IMR-90 (cell line): Measurements from ENCODE around the gene NANOS3. TPM values are rescaled to one million over a fixed set of nuclear protein-coding genes. Genes with fewer than 3 reads are reported as not detected.
A peak's percentile ranks its signal among the peaks of the same experiment; 100 is the strongest.

Experiments
- ATAC-seq: fragments of 200-7000 bp; cut with Tn5 transposase; 2 replicates; pipeline ENCODE4 v1.9.1; 2020; ENCODE audit warnings: low read depth, mild to moderate bottlenecking, moderate library complexity
- BruUV-seq: library from RNA; stranded (reverse); fragments of 400-500 nt; replicated peaks from 2 replicates; lab custom pipeline; 2021; lab: Mats Ljungman, UMichigan
- CTCF ChIA-PET: fragments of 300-600 bp; formaldehyde crosslinking; extraction: SDS; loops from one replicate; lab custom pipeline; 2021; ENCODE audit warnings: antibody characterized with exemption; lab: Yijun Ruan, JAX
- POLR2A ChIA-PET: fragments of 300-600 bp; sonication (Branson Sonifier 250); formaldehyde crosslinking; loops from one replicate; lab custom pipeline; 2022; ENCODE audit warnings: antibody characterized with exemption; ENCODE audit not compliant: unreplicated experiment; lab: Charles Lee
- DNase-seq: peaks from one replicate; pipeline ENCODE4 v3.0.0; 2013
- H2AFZ ChIP-seq: replicated peaks from 2 replicates; pipeline ENCODE3; 2013; ENCODE audit warnings: low read length, mild to moderate bottlenecking; ENCODE audit not compliant: poor library complexity
- H2AK5ac ChIP-seq: 2 replicates; pipeline ENCODE4 v1.6.1; 2013; ENCODE audit warnings: low read depth, low read length, inconsistent platforms
- H2AK9ac ChIP-seq: replicated peaks from 2 replicates; pipeline ENCODE3; 2013; ENCODE audit warnings: mild to moderate bottlenecking, low read depth, low read length, moderate library complexity; ENCODE audit not compliant: poor library complexity
- H2BK120ac ChIP-seq: 2 replicates; pipeline ENCODE4 v1.6.1; 2013; ENCODE audit warnings: low read depth, low read length, inconsistent platforms
- H2BK15ac ChIP-seq: 3 replicates; pipeline ENCODE4 v1.6.1; 2013; ENCODE audit warnings: low read depth, low read length, inconsistent platforms
- H2BK20ac ChIP-seq: 2 replicates; pipeline ENCODE4 v1.6.1; 2013; ENCODE audit warnings: low read depth, mild to moderate bottlenecking, inconsistent platforms, low read length, moderate library complexity
- H2BK5ac ChIP-seq: 2 replicates; pipeline ENCODE4 v1.6.1; 2013; ENCODE audit warnings: mild to moderate bottlenecking, low read depth, low read length, inconsistent platforms; ENCODE audit not compliant: poor library complexity, severe bottlenecking
- H3K14ac ChIP-seq: replicated peaks from 2 replicates; pipeline ENCODE4 v1.6.1; 2013; ENCODE audit warnings: low read depth, low read length, inconsistent platforms
- H3K18ac ChIP-seq: 2 replicates; pipeline ENCODE4 v1.6.1; 2013; ENCODE audit warnings: low read depth, low read length, control low read depth
- H3K23ac ChIP-seq: 2 replicates; pipeline ENCODE4 v1.6.1; 2013; ENCODE audit warnings: low read depth, low read length, inconsistent platforms
- H3K27ac ChIP-seq: 2 replicates; pipeline ENCODE4 v1.5.1; 2013; ENCODE audit warnings: mild to moderate bottlenecking, control low read depth, low read length; ENCODE audit not compliant: insufficient read depth
- H3K27me3 ChIP-seq: 2 replicates; pipeline ENCODE4 v1.6.1; 2013; ENCODE audit warnings: low read length; ENCODE audit not compliant: control insufficient read depth, insufficient read depth
- H3K36me3 ChIP-seq: 2 replicates; pipeline ENCODE4 v1.6.1; 2013; ENCODE audit warnings: low read length, mixed read lengths; ENCODE audit not compliant: control insufficient read depth, insufficient read depth
- H3K4ac ChIP-seq: 2 replicates; pipeline ENCODE4 v1.6.1; 2013; ENCODE audit warnings: low read depth, low read length, inconsistent platforms
- H3K4me1 ChIP-seq: 2 replicates; pipeline ENCODE4 v1.6.1; 2013; ENCODE audit warnings: low read length, mixed read lengths; ENCODE audit not compliant: control insufficient read depth, insufficient read depth
- H3K4me2 ChIP-seq: 2 replicates; pipeline ENCODE4 v1.6.1; 2013; ENCODE audit warnings: low read depth, mild to moderate bottlenecking, control low read depth, low read length, moderate library complexity
- H3K4me3 ChIP-seq: 2 replicates; pipeline ENCODE4 v1.5.1; 2013; ENCODE audit warnings: low read depth, mild to moderate bottlenecking, control low read depth, low read length, moderate library complexity; ENCODE audit not compliant: insufficient read depth
- H3K56ac ChIP-seq: 2 replicates; pipeline ENCODE4 v1.6.1; 2013; ENCODE audit warnings: low read length, inconsistent platforms; ENCODE audit not compliant: insufficient read depth; ENCODE audit errors: extremely low read depth
- H3K79me1 ChIP-seq, 2 experiments: 2 replicates each; pipeline ENCODE4 v1.6.1; 2013; ENCODE audit warnings: low read length in 2 of 2, inconsistent platforms in 1 of 2, low read depth in 1 of 2
- H3K9ac ChIP-seq: 2 replicates; pipeline ENCODE4 v1.6.1; 2013; ENCODE audit warnings: low read depth, low read length, control low read depth
- H3K9me1 ChIP-seq: 2 replicates; pipeline ENCODE4 v1.6.1; 2013; ENCODE audit warnings: low read length, inconsistent platforms; ENCODE audit not compliant: insufficient read depth
- H3K9me3 ChIP-seq: 2 replicates; pipeline ENCODE4 v1.6.1; 2013; ENCODE audit warnings: low read length; ENCODE audit not compliant: control insufficient read depth, insufficient read depth
- H4K20me1 ChIP-seq: 2 replicates; pipeline ENCODE4 v1.6.1; 2013; ENCODE audit warnings: low read length, inconsistent platforms; ENCODE audit not compliant: insufficient read depth
- H4K5ac ChIP-seq: 2 replicates; pipeline ENCODE4 v1.6.1; 2013; ENCODE audit warnings: mild to moderate bottlenecking, low read depth, low read length, control low read depth
- H4K8ac ChIP-seq, 2 experiments: 2 replicates each; pipeline ENCODE4 v1.6.1; 2013; ENCODE audit warnings: low read depth in 2 of 2, low read length in 2 of 2, control low read depth in 1 of 2, inconsistent platforms in 1 of 2
- H4K91ac ChIP-seq: 2 replicates; pipeline ENCODE4 v1.6.1; 2013; ENCODE audit warnings: low read depth, low read length, inconsistent platforms; ENCODE audit not compliant: insufficient read depth
- CEBPB ChIP-seq: IDR thresholded peaks from 2 replicates; pipeline ENCODE4 v1.6.1; 2012; ENCODE audit warnings: low read depth, low read length, improper control_type of control experiment
- CHD1 ChIP-seq: IDR thresholded peaks from 2 replicates; pipeline ENCODE4 v1.6.1; 2012; ENCODE audit warnings: low read depth, low read length, improper control_type of control experiment
- ELK1 ChIP-seq: fragments of 150-350 bp; IDR thresholded peaks from 2 replicates; pipeline ENCODE4 v1.6.1; 2016; ENCODE audit warnings: low read depth, mild to moderate bottlenecking, low read length, moderate library complexity, borderline replicate concordance
- FOS ChIP-seq: fragments of 150-350 bp; IDR thresholded peaks from 2 replicates; pipeline ENCODE4 v1.6.1; 2016; ENCODE audit warnings: low read depth, low read length
- MAZ ChIP-seq: IDR thresholded peaks from 2 replicates; pipeline ENCODE4 v1.6.1; 2012; ENCODE audit warnings: low read depth, mild to moderate bottlenecking, low read length, improper control_type of control experiment, moderate library complexity, borderline replicate concordance
- MXI1 ChIP-seq: IDR thresholded peaks from 2 replicates; pipeline ENCODE4 v1.6.1; 2012; ENCODE audit warnings: low read depth, mild to moderate bottlenecking, low read length, moderate library complexity, borderline replicate concordance
- NFE2L2 ChIP-seq: fragments of 150-350 bp; IDR thresholded peaks from 2 replicates; pipeline ENCODE4 v1.6.1; 2016; ENCODE audit warnings: low read depth, mild to moderate bottlenecking, low read length
- POLR2A ChIP-seq: IDR thresholded peaks from 2 replicates; pipeline ENCODE4 v1.6.1; 2012; ENCODE audit warnings: mild to moderate bottlenecking, low read depth, low read length
- RAD21 ChIP-seq: IDR thresholded peaks from 2 replicates; pipeline ENCODE4 v1.6.1; 2012; ENCODE audit warnings: low read length, improper control_type of control experiment
- RCOR1 ChIP-seq: IDR thresholded peaks from 2 replicates; pipeline ENCODE4 v1.6.1; 2012; ENCODE audit warnings: mild to moderate bottlenecking, low read length, improper control_type of control experiment; ENCODE audit not compliant: insufficient replicate concordance
- RFX5 ChIP-seq: IDR thresholded peaks from 2 replicates; pipeline ENCODE4 v1.8.0; 2012; ENCODE audit warnings: low read depth, mild to moderate bottlenecking, low read length, moderate library complexity
- SMC3 ChIP-seq: fragments of 150-350 bp; IDR thresholded peaks from 2 replicates; pipeline ENCODE4 v1.6.1; 2016; ENCODE audit warnings: low read depth, mild to moderate bottlenecking, antibody characterized with exemption, low read length, moderate library complexity
- USF2 ChIP-seq: fragments of 150-350 bp; IDR thresholded peaks from 2 replicates; pipeline ENCODE4 v1.6.1; 2017; ENCODE audit warnings: mild to moderate bottlenecking, antibody characterized with exemption, low read length, low read depth
- WGBS, 2 experiments: methylation state at CpG; one replicate each; pipeline versions ENCODE4 v1.1.5 to v1.1.7; 2013; ENCODE audit warnings: missing lambda C conversion rate in 2 of 2; ENCODE audit not compliant: insufficient read length in 1 of 2; ENCODE audit errors: extremely low coverage in 2 of 2; 5-methylcytosine and 5-hydroxymethylcytosine counted together
- dilution Hi-C: fragments of 300-500 bp; cut with HindIII; formaldehyde crosslinking; loops from one replicate; pipeline ENCODE4 v1.14.3; 2018; ENCODE audit warnings: low sequenced_read_pairs; ENCODE audit not compliant: unreplicated experiment
- in situ Hi-C: fragments of 300-500 bp; cut with MboI; formaldehyde crosslinking; loops from 3 replicates; pipeline ENCODE4 v1.14.3; 2019; ENCODE audit warnings: low sequenced_read_pairs, inconsistent platforms, mixed read lengths
- intact Hi-C: fragments of 100-400 bp; cut with micrococcal nuclease; formaldehyde crosslinking; loops from 2 replicates; pipeline ENCODE4 v1.10.0; 2022
- polyA plus RNA-seq, 3 experiments: library from polyadenylated mRNA; depleted of rRNA; stranded (reverse); fragments of >200 nt; gene quantifications; 2 replicates each; pipeline ENCODE4 v1.2.3, GENCODE V29; 2012; ENCODE audit warnings: low replicate concordance in 1 of 3
- total RNA-seq: library from RNA; depleted of rRNA; stranded (reverse); fragments of >200 nt; gene quantifications from 2 replicates; pipeline ENCODE4 v1.2.3, GENCODE V29; 2012
- TF ChIP-seq, protein P1 (sequence below): conservative IDR thresholded peaks from 2 replicates; pipeline ENCODE4 v1.5.1; 2012; ENCODE audit warnings: mild to moderate bottlenecking, low read depth, low read length, improper control_type of control experiment

The NANOS3 gene
- total and polyA plus RNA-seq, 2 of the 4 experiments (the other 2 are of a cell fraction) = 0.63 TPM; not detected in 1

DNA sequence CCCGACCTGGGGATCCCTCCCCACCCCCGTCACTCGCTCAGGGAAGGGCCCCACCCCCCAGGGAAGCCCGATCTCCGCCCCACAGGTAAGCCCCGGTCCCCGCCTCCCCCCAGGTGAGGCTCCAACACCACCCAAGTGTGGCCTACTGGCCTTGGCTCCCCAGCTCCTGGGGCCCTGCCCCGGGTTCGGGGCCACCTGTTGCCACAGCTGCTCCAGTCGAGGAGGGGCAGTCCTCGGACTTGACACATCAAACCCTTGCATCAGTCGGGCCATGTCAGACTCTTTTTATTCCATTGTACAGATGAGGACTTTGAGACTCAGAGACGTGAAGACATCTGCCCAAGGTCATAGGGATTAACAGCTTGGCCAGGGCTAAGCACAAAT is 29.6 kb downstream of the NANOS3 start:
- Histone ChIP-seq H3K4ac (0 out of 2 replicates have a peak overlapping the region, but pooled peaks have one; percentile 0), H3K23ac (peak overlapping the region; percentile 7; the same call in 1 of the 2 replicates), H2BK20ac (no peak overlapping the region), H3K4me3 (peak overlapping the region; percentile 97), H3K9me3 (no peaks in the 10 kb centered on the region), H4K91ac (no peak overlapping the region), H3K9me1 (no peaks in the 10 kb centered on the region; the same call in none of the 2 replicates), H3K4me1 (no peaks in the 10 kb centered on the region; the same call in 1 of the 2 replicates), H2BK5ac (no peak overlapping the region), H4K5ac (no peak overlapping the region; the same call in 1 of the 2 replicates), H2AK5ac (no peak overlapping the region; the same call in 1 of the 2 replicates), H3K79me1 (peaks cover 6 to 8% of the 10 kb centered on the region in 2 experiments), H3K56ac (no peak overlapping the region), H3K9ac (peak overlapping the region; percentile 96), H4K8ac (peak overlapping the region; percentile 53 to 96), H2BK15ac (no peak overlapping the region), H2AK9ac (peak overlapping the region; percentile 43), H4K20me1 (no peaks in the 10 kb centered on the region), H3K27ac (no peak overlapping the region; the same call in 1 of the 2 replicates), H3K36me3 (peaks cover 8% of the 10 kb centered on the region), H3K27me3 (no peaks in the 10 kb centered on the region), H2AFZ (peak overlapping the region; percentile 100), H3K18ac (no peak overlapping the region), H3K4me2 (peak overlapping the region; percentile 85), H2BK120ac (no peak overlapping the region), H3K14ac (no peak overlapping the region)
- TF ChIP-seq SMC3 (no peak), CEBPB (no peak), USF2 (no peak), CHD1 (no peak), NFE2L2 (no peak), FOS (no peak), ELK1 (no peak), MAZ (no peak), RFX5 (no peak), POLR2A (no peak), RAD21 (no peak), MXI1 (no peak), RCOR1 (no peak)
- TF ChIP-seq, protein P1, sequence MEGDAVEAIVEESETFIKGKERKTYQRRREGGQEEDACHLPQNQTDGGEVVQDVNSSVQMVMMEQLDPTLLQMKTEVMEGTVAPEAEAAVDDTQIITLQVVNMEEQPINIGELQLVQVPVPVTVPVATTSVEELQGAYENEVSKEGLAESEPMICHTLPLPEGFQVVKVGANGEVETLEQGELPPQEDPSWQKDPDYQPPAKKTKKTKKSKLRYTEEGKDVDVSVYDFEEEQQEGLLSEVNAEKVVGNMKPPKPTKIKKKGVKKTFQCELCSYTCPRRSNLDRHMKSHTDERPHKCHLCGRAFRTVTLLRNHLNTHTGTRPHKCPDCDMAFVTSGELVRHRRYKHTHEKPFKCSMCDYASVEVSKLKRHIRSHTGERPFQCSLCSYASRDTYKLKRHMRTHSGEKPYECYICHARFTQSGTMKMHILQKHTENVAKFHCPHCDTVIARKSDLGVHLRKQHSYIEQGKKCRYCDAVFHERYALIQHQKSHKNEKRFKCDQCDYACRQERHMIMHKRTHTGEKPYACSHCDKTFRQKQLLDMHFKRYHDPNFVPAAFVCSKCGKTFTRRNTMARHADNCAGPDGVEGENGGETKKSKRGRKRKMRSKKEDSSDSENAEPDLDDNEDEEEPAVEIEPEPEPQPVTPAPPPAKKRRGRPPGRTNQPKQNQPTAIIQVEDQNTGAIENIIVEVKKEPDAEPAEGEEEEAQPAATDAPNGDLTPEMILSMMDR = no peak
- no TSS peak for BruUV-seq
- ATAC-seq (peak; percentile 9; the same call in 1 of the 2 replicates), DNase-seq (no peak)
- CTCF ChIA-PET = no interaction called here
- in situ Hi-C loops (no loop called here), dilution Hi-C loops (no loop called here), intact Hi-C loops (no loop called here)
- POLR2A ChIA-PET = no interaction called here
- WGBS, 2 experiments = 6% methylated on average over 5 of the region's 13 CpGs; no CpG with 5 or more reads in 1 of the 2 experiments
